Iris pigment epithelial cell (primary cell): ENCODE results near the gene DBN1.
"Not testable (repeated sequence)": the region's sequence is repeated elsewhere in the genome, so short reads cannot be mapped to it uniquely, and the experiment has no call there.

Experiments
- DNase-seq: peaks from one replicate; pipeline ENCODE4 v3.0.0-alpha.2; 2011; ENCODE audit warnings: low read depth

The DBN1 gene

GRCh38 chr5:177429248-177430040 lies 44.0 kb downstream of the DBN1 start:
- no peak for DNase-seq

- no peak for DNase-seq
These were observed 44.7 kb downstream of the DBN1 start for GRCh38 chr5:177428574-177429217.

GRCh38 chr5:177427919-177428573 lies 45.4 kb downstream of the DBN1 start:
- no peak for DNase-seq

- DNase-seq, result peak; percentile 29
These were observed 46.1 kb downstream of the DBN1 start for GRCh38 chr5:177427211-177427822.

GRCh38 chr5:177426566-177427210 lies 46.7 kb downstream of the DBN1 start, which contains the start of gene GRK6:
TSS of gene GRK6 (plus strand) at chr5:177426676. CDS start at chr5:177426846, 170 bp downstream.
- DNase-seq, result no peak

- DNase-seq, result peak; percentile 100
These were observed 47.5 kb downstream of the DBN1 start for GRCh38 chr5:177425801-177426565.

- DNase-seq, result no peak
These were observed 48.1 kb downstream of the DBN1 start for GRCh38 chr5:177425196-177425800.

- no peak for DNase-seq
These were observed 49.8 kb downstream of the DBN1 start for GRCh38 chr5:177423671-177424070.

GRCh38 chr5:177421062-177421798 lies 52.2 kb downstream of the DBN1 start:
- DNase-seq, result no peak

- DNase-seq, result not testable (repeated sequence)
These were observed 53.0 kb downstream of the DBN1 start for GRCh38 chr5:177420472-177420871.

- peak; percentile 58 for DNase-seq
These were observed 54.4 kb downstream of the DBN1 start for GRCh38 chr5:177419046-177419445.

GRCh38 chr5:177417081-177417480 lies 56.4 kb downstream of the DBN1 start:
- not testable (repeated sequence) for DNase-seq

GRCh38 chr5:177414481-177414880 lies 59.0 kb downstream of the DBN1 start:
- no peak for DNase-seq

- DNase-seq, result no peak
These were observed 60.7 kb downstream of the DBN1 start for GRCh38 chr5:177412603-177413233.

GRCh38 chr5:177410575-177410974 lies 62.9 kb downstream of the DBN1 start:
- DNase-seq, result no peak

GRCh38 chr5:177409043-177409801 lies 64.2 kb downstream of the DBN1 start, which contains the start of gene F12:
TSS of gene F12 (minus strand) at chr5:177409564. CDS start at chr5:177409527, 37 bp downstream.
- DNase-seq, result no peak
